ENCODE measurements around the gene FNDC3A.

- TF ChIP-seq CTCF (IDR thresholded peaks at IDR 0.05; ENCODE audit: borderline replicate concordance, extremely low read depth, low read length, poor library complexity, severe bottlenecking), result no peak
- no peak for TF ChIP-seq EZH2 (IDR thresholded peaks at IDR 0.05; ENCODE audit: borderline replicate concordance, low read depth, low read length, severe bottlenecking)
Observed at GRCh38 chr13:49071341-49071937, 95.7 kb downstream of the FNDC3A start.
